ENCODE measurements around the gene ROR1. TPM values are rescaled to one million over a fixed set of nuclear protein-coding genes. Genes with fewer than 3 reads are reported as not detected.

Gene ROR1
- total RNA-seq, 4 donors from 2014 or later, result 2.6 to 37.6 (median 11.5) TPM

DNA sequence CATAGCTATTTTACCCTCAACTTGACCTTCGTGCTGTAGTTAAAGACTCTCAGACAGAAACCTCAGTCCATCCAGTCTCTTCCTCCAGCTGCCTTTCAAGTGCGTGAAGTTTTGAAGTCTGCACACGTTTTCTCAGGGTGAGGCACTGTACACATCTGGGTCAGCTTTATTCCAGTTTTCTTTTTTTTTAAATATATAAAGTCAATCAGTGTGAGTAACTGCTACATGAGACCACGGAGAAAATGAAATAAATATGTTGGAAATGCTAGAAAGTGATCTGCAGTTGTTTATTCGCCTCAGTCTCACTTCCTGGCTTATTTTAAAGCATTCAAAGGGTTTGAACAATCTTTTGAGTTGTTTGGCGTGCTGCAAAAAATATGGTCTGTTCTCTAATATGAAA lies 135.7 kb downstream of the ROR1 start:
- Histone ChIP-seq H3K27ac (no peak overlapping the region), H3K4me3 (no peak overlapping the region), H3K9me3 (no peaks in the 10 kb centered on the region), H3K27me3 (no peaks in the 10 kb centered on the region), H3K36me3 (no peaks in the 10 kb centered on the region), H3K4me1 (peaks cover 0 to 4% of the 10 kb centered on the region in 2 donors)
- intact Hi-C loops (cut with DNase I; ENCODE audit: low total_unique reads), result no loop called here
- TF ChIP-seq POLR2A (IDR thresholded peaks at IDR 0.05), result no peak
- TF ChIP-seq, protein P1, sequence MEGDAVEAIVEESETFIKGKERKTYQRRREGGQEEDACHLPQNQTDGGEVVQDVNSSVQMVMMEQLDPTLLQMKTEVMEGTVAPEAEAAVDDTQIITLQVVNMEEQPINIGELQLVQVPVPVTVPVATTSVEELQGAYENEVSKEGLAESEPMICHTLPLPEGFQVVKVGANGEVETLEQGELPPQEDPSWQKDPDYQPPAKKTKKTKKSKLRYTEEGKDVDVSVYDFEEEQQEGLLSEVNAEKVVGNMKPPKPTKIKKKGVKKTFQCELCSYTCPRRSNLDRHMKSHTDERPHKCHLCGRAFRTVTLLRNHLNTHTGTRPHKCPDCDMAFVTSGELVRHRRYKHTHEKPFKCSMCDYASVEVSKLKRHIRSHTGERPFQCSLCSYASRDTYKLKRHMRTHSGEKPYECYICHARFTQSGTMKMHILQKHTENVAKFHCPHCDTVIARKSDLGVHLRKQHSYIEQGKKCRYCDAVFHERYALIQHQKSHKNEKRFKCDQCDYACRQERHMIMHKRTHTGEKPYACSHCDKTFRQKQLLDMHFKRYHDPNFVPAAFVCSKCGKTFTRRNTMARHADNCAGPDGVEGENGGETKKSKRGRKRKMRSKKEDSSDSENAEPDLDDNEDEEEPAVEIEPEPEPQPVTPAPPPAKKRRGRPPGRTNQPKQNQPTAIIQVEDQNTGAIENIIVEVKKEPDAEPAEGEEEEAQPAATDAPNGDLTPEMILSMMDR (IDR thresholded peaks at IDR 0.05), result no peak
- no peak for DNase-seq

DNA sequence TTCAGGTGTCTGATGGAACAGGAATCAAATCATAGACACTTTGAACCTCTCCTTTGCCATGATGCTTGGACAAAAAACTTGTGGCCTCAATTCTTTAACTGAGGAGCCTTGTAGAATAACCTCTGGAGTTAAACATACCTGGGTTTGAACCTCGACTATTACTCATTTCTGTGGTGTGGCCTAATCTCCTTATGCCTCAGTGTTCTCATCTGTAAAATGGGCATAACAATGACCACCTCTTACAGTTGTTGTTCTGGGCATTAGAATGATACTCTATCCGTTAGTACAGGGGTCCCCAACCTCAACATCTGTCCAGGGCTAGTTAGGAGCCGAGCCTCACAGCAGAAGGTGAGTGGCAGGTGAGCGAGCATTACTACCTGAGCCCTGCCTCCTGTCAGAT lies 137.2 kb downstream of the ROR1 start:
- Histone ChIP-seq H3K9me3 (no peaks in the 10 kb centered on the region), H3K36me3 (no peaks in the 10 kb centered on the region), H3K4me1 (peaks cover 0 to 4% of the 10 kb centered on the region in 2 donors), H3K4me3 (no peak overlapping the region), H3K27me3 (no peaks in the 10 kb centered on the region), H3K27ac (no peak overlapping the region)
- intact Hi-C loops (cut with DNase I; ENCODE audit: low total_unique reads), result no loop called here
- TF ChIP-seq POLR2A (IDR thresholded peaks at IDR 0.05), result no peak
- TF ChIP-seq, protein P1 (IDR thresholded peaks at IDR 0.05), result no peak
- no peak for DNase-seq

DNA sequence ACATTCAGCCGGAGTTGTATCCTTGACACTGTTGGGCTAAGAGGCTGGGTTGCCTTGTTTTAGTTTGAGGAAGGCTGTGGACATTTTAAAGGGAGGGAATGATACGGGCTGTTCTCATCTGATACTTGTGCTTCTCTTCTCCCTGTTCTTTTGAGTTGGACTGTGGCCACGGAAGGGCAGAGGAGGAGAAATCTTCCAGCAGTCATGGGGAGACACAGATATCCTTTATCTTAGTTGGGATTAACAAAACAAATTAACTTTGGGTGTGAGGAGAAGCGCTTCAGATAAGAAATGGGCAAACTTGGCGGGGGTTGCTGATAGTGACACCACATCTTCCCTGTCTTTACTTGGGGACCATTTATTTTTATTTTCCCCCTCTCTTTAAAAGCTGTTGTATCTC lies 138.8 kb downstream of the ROR1 start:
- Histone ChIP-seq H3K27me3 (no peaks in the 10 kb centered on the region), H3K36me3 (no peaks in the 10 kb centered on the region), H3K4me3 (no peak overlapping the region), H3K27ac (no peak overlapping the region), H3K9me3 (no peaks in the 10 kb centered on the region), H3K4me1 (peaks cover 0 to 4% of the 10 kb centered on the region in 2 donors)
- intact Hi-C loops (cut with DNase I; ENCODE audit: low total_unique reads), result no loop called here
- DNase-seq, result no peak
- TF ChIP-seq, protein P1 (IDR thresholded peaks at IDR 0.05), result no peak
- no peak for TF ChIP-seq POLR2A (IDR thresholded peaks at IDR 0.05)

DNA sequence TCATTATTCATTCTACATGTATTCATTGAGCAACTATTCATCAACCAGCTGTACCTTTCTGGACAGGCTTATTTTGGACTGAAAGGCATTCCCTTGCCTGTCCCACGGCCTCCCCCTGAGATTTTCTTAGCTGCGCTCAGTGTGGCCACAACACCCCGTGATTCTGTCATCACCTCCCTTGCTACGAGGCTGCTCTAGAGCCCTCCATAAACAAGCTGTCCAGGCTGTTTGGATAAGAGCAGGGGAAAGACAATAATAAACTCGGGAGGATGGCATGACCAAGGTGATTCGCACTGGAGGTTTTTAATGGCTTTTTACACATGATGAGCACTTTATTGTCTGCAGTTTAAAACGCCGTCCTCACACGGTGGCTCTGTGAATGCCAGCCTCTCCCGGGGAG lies 139.7 kb downstream of the ROR1 start:
- intact Hi-C loops (cut with DNase I; ENCODE audit: low total_unique reads), result no loop called here
- Histone ChIP-seq H3K4me3 (no peak overlapping the region), H3K36me3 (no peaks in the 10 kb centered on the region), H3K4me1 (peaks cover 0 to 4% of the 10 kb centered on the region in 2 donors), H3K27ac (no peak overlapping the region), H3K27me3 (no peaks in the 10 kb centered on the region), H3K9me3 (no peaks in the 10 kb centered on the region)
- no peak for DNase-seq
- TF ChIP-seq POLR2A (IDR thresholded peaks at IDR 0.05), result no peak
- TF ChIP-seq, protein P1 (IDR thresholded peaks at IDR 0.05), result no peak

DNA sequence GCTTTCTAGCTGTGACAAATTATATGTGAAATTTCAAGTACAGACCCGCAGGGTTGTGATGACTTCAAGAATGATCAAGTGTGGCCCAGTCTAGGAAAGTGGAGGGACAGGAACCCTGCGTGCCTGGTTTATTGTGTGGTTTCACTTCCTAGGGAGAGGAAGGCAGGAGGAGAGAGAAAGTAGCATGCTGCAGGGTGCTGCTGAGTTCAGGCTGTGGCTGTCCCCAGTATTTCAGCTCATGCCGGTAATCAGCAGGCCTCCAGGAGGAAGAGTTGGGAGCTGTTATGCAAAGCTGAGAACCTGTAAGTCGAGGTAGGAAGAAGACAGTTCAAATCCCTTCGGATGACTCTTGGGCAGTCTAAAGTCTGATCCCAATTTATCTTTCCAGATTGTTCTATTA lies 140.4 kb downstream of the ROR1 start:
- no peaks in the 10 kb centered on the region for H3K9me3 ChIP-seq
- H3K4me1 ChIP-seq, result peaks cover 0 to 10% of the 10 kb centered on the region in 2 donors
- no peak overlapping the region for H3K27ac ChIP-seq
- no peak for TF ChIP-seq POLR2A (IDR thresholded peaks at IDR 0.05)
- TF ChIP-seq, protein P1 (IDR thresholded peaks at IDR 0.05), result no peak
- H3K4me3 ChIP-seq, result no peak overlapping the region
- no peaks in the 10 kb centered on the region for H3K27me3 ChIP-seq
- no peaks in the 10 kb centered on the region for H3K36me3 ChIP-seq
- DNase-seq, result no peak
- intact Hi-C loops (cut with DNase I; ENCODE audit: low total_unique reads), result no loop called here

All from uterus (tissue), 4 donors.